ENCODE measurements around the gene RNF144A. TPM values are rescaled to one million over a fixed set of nuclear protein-coding genes. Genes with fewer than 3 reads are reported as not detected.
"Not testable (repeated sequence)": the region's sequence is repeated elsewhere in the genome, so short reads cannot be mapped to it uniquely, and the experiment has no call there.

RNF144A gene
- total RNA-seq, 1 experiment from 2014 or later: 10.6 TPM

- H2BK15ac ChIP-seq (ENCODE audit: low read depth, low read length): no peak overlapping the region
- DNase-seq: no peak
- no peak overlapping the region for H3T11ph ChIP-seq (ENCODE audit: low read length)
- H2BK5ac ChIP-seq (ENCODE audit: insufficient read length, low read length): no peak overlapping the region
- no peaks in the 10 kb centered on the region for H3K27me3 ChIP-seq (ENCODE audit: insufficient read depth, low read length)
- no peak overlapping the region for H3K9ac ChIP-seq (ENCODE audit: extremely low read depth, insufficient read length, low read length)
- H4K8ac ChIP-seq (replicated peaks; ENCODE audit: insufficient read length, low read depth, low read length): no peak overlapping the region
- no peaks in the 10 kb centered on the region for H3K23me2 ChIP-seq (ENCODE audit: insufficient read length, low read depth, low read length, poor library complexity, severe bottlenecking)
- TF ChIP-seq CTCF (conservative IDR thresholded peaks at IDR 0.05): peak; percentile 71
- no peak overlapping the region for H2BK120ac ChIP-seq (ENCODE audit: low read depth, low read length, poor library complexity, severe bottlenecking)
- Mint-ChIP-seq H3K4me3 (no peak overlapping the region), H3K4me1 (peaks cover 0 to 3% of the 10 kb centered on the region in 2 experiments; a peak in 1 of 4 replicates), H3K36me3 (ENCODE audit: insufficient read depth in 1 of 3, low read depth in 3 of 3) (peaks cover 0 to 5% (median 3%) of the 10 kb centered on the region in 3 experiments; a peak in 4 of 7 replicates), H3K27ac (no peak overlapping the region), H3K9me3 (peaks cover 9% of the 10 kb centered on the region in 2 experiments), H3K27me3 (ENCODE audit: low read depth) (peaks cover 2% of the 10 kb centered on the region)
- no peak overlapping the region for H3K4ac ChIP-seq (ENCODE audit: low read depth, low read length)
- no peak overlapping the region for H3K56ac ChIP-seq (ENCODE audit: insufficient read length, low read depth, low read length)
- no peak overlapping the region for H2AFZ ChIP-seq (ENCODE audit: low read length)
- no peak overlapping the region for H2BK12ac ChIP-seq (ENCODE audit: insufficient read length, low read depth, low read length)
- no peak overlapping the region for H2BK20ac ChIP-seq (ENCODE audit: low read depth, low read length, poor library complexity, severe bottlenecking)
- WGBS (ENCODE audit: extremely low coverage, insufficient read length, low lambda C conversion rate): no CpG with 5 or more reads among the region's 5 CpGs
- H4K20me1 ChIP-seq (ENCODE audit: control insufficient read depth, insufficient read depth, insufficient read length): no peaks in the 10 kb centered on the region
- no peak overlapping the region for H3K4me2 ChIP-seq (ENCODE audit: insufficient read depth, insufficient read length, low read length)
- no peak overlapping the region for H3K14ac ChIP-seq (ENCODE audit: insufficient read depth, low read length)
- no peak overlapping the region for H4K91ac ChIP-seq (ENCODE audit: insufficient read length, low read depth, low read length)
- no peak overlapping the region for H3K23ac ChIP-seq (ENCODE audit: insufficient read length, low read depth, low read length)
- no peak overlapping the region for H3K27ac ChIP-seq (ENCODE audit: insufficient read length, low read depth, low read length)
- no peaks in the 10 kb centered on the region for H3K9me3 ChIP-seq (ENCODE audit: control insufficient read depth, low read depth, low read length)
- H3K4me1 ChIP-seq (ENCODE audit: insufficient read depth, low read length): no peaks in the 10 kb centered on the region
- H3K79me2 ChIP-seq (ENCODE audit: insufficient read depth, low read length): no peaks in the 10 kb centered on the region
- H4K5ac ChIP-seq (ENCODE audit: insufficient read length, low read depth, low read length): no peak overlapping the region
- no peaks in the 10 kb centered on the region for H3K79me1 ChIP-seq (ENCODE audit: insufficient read depth, low read depth, low read length, poor library complexity, severe bottlenecking)
- no peak overlapping the region for H3K18ac ChIP-seq (ENCODE audit: insufficient read length, low read depth, low read length)
- H2AK5ac ChIP-seq (ENCODE audit: insufficient read length, low read length): no peak overlapping the region
Observed at GRCh38 chr2:6896930-6897759, 20.1 kb upstream of the RNF144A start.

GRCh38 chr2:6902581-6902980, 14.6 kb upstream of the RNF144A start:
- not testable (repeated sequence) for H2BK20ac ChIP-seq (ENCODE audit: low read depth, low read length, poor library complexity, severe bottlenecking); H3K79me2 ChIP-seq (ENCODE audit: insufficient read depth, low read length); H2BK5ac ChIP-seq (ENCODE audit: insufficient read length, low read length); H3K9ac ChIP-seq (ENCODE audit: extremely low read depth, insufficient read length, low read length); H2BK12ac ChIP-seq (ENCODE audit: insufficient read length, low read depth, low read length); H3K18ac ChIP-seq (ENCODE audit: insufficient read length, low read depth, low read length); H3K23ac ChIP-seq (ENCODE audit: insufficient read length, low read depth, low read length); H3K9me3 ChIP-seq (ENCODE audit: control insufficient read depth, low read depth, low read length); H4K8ac ChIP-seq (replicated peaks; ENCODE audit: insufficient read length, low read depth, low read length); H2AFZ ChIP-seq (ENCODE audit: low read length); H3K36me3 Mint-ChIP-seq (ENCODE audit: insufficient read depth in 1 of 3, low read depth in 3 of 3); DNase-seq; H2BK15ac ChIP-seq (ENCODE audit: low read depth, low read length); H3K27ac ChIP-seq (ENCODE audit: insufficient read length, low read depth, low read length); H3K4me1 ChIP-seq (ENCODE audit: insufficient read depth, low read length); H2AK5ac ChIP-seq (ENCODE audit: insufficient read length, low read length); H2BK120ac ChIP-seq (ENCODE audit: low read depth, low read length, poor library complexity, severe bottlenecking); H3K27me3 Mint-ChIP-seq (ENCODE audit: low read depth); H3K4me3 Mint-ChIP-seq; H3K56ac ChIP-seq (ENCODE audit: insufficient read length, low read depth, low read length); H4K20me1 ChIP-seq (ENCODE audit: control insufficient read depth, insufficient read depth, insufficient read length); H3K27me3 ChIP-seq (ENCODE audit: insufficient read depth, low read length); H3T11ph ChIP-seq (ENCODE audit: low read length); H3K27ac Mint-ChIP-seq; H3K14ac ChIP-seq (ENCODE audit: insufficient read depth, low read length); H3K4ac ChIP-seq (ENCODE audit: low read depth, low read length); H3K23me2 ChIP-seq (ENCODE audit: insufficient read length, low read depth, low read length, poor library complexity, severe bottlenecking); H4K5ac ChIP-seq (ENCODE audit: insufficient read length, low read depth, low read length); H3K4me1 Mint-ChIP-seq; H3K4me2 ChIP-seq (ENCODE audit: insufficient read depth, insufficient read length, low read length); H3K79me1 ChIP-seq (ENCODE audit: insufficient read depth, low read depth, low read length, poor library complexity, severe bottlenecking); H4K91ac ChIP-seq (ENCODE audit: insufficient read length, low read depth, low read length)
- no CpG with 5 or more reads among the region's 2 CpGs for WGBS (ENCODE audit: extremely low coverage, insufficient read length, low lambda C conversion rate)
- H3K9me3 Mint-ChIP-seq: peaks cover 14 to 21% of the 10 kb centered on the region in 2 experiments

All from H9 (cell line).